Hindlimb muscle (tissue), 1 donor: Measurements from ENCODE around the gene MPV17L2. TPM values are rescaled to one million over a fixed set of nuclear protein-coding genes. Genes with fewer than 3 reads are reported as not detected.

Experiments
- DNase-seq: peaks from one replicate; pipeline ENCODE4 v3.0.0-alpha.2; 2013
- polyA plus RNA-seq: library from polyadenylated mRNA; unstranded; fragments of 120-200 nt; gene quantifications from one replicate; pipeline ENCODE4 v1.2.1, GENCODE V29; 2013; ENCODE audit not compliant: insufficient read length

The MPV17L2 gene
- polyA plus RNA-seq, 1 donor: 6.5 TPM

- DNase-seq: no peak
Observed at GRCh38 chr19:18218600-18218999, 25.6 kb downstream of the MPV17L2 start.

GRCh38 chr19:18219911-18220631 is 27.1 kb downstream of the MPV17L2 start:
- DNase-seq: no peak

DNA sequence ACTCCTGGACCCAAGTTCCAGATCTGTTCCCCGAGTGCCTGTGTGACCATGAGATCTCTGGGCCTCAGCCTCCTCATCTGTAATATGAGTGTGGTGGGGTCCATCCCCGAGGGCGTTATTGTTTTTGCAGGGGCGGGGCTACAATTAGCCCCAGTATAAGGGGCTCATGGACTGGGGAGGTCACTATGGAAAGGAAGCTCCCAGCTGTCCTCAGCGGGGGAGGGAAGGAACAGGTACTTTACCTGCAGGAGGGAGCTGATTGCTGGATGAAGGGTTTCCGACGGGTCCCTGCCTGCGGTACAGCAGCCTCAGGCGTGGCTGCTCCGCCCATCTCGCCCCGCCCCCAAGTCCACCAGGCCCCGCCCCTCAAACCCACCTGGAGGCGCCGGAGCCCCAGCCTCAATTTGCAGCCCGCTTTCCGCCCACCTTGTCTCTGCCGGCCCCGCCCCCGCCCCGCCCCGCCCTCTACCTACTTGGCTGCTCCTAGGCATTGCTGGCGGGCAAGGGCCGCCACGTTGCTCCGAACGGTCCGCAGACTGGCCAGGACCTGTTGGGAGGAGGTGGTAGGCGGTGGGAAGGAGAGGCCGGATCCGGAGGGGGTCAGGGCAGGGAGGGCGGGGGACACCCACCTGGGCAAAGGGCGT is 27.7 kb downstream of the MPV17L2 start:
- no peak for DNase-seq

DNA sequence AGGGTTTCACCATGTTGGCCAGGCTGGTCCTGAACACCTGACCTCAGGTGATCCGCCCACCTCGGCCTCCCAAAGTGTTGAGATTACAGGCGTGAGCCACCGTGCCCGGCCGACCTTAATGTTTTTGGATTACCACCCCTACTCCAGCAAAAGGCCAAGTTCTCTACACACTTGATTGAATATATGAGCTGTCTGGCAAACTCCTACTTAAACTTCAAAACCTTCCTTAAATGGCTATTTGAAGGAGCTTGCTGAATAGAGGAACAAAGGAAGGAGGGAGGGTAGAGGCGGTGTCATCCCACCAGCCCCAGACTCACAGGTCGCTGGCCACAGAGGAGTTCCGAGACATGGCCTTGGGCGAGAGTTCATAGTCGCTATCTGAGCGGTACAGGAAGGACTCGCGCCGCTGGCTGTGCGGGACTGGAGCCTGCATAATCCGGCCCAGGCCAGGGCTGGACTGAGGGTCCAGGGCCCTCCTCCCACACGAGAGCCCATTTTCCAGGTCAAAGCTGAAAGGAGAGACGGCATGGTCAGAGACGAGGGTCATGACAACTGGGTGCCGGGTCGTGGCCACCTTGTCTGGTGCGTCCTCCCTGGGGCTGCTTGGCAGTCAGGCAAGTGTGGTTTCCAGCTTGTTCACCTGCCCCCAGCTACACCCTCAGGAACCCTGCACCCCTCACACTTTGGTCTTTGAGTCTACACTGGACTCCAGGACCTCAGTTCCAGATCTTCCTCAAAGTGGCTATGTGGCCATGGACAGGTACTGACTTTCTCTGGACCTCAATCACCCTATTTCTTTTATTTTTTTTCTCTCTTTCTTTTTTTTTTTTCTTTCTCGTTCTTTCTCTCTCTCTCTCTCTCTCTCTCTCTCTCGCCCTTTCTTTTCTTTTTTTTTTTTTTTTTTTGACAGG is 29.1 kb downstream of the MPV17L2 start:
- DNase-seq: no peak

GRCh38 chr19:18223860-18224524 is 31.0 kb downstream of the MPV17L2 start:
- no peak for DNase-seq

GRCh38 chr19:18224525-18225354 is 31.7 kb downstream of the MPV17L2 start:
- DNase-seq: peak; percentile 96

- no peak for DNase-seq
Observed at GRCh38 chr19:18225355-18225701, 32.3 kb downstream of the MPV17L2 start.

DNA sequence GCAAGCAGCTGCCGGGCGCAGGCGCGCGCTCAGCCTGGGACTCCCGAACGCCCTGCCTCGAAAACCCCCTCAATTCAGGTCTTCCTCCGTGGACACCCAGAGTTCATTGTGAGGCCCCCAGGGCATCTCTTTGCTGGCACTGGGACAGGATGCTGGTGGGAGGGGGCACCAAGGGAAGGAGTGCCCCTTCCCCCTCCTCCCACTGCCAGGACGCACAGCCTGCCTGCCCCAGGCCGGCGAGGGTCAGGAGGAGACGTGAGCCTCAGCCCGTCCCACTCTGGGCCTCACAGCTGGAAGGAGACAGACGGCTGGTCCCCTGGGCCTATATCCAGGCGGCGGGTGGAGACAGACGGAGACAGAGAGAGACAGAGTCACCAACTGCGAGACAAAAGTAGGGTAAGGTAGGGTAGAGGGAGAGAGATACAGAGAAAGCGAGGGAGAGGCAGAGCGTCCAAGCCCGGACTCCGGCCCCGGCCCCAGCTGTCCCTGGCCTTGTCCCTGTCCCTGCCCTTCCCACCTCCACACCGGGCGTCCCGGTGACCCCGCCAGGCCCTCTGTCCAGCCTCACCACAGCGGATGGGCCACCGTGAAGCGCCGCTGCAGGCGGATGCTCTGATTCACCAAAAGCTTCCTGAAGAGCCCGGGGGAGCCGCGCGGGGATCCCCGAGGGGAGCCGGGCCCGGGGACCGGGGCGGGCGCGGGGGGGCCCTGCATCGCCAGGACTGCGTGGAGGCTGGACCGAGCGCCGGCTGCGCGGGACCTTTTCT is 32.9 kb downstream of the MPV17L2 start, which contains the start of gene PDE4C:
TSS of gene PDE4C (minus strand) at position 737 of the 767 bp plus-strand sequence. CDS start at position 714, 23 bp downstream.
- no peak for DNase-seq

GRCh38 chr19:18226956-18227780 is 34.1 kb downstream of the MPV17L2 start:
- no peak for DNase-seq

GRCh38 chr19:18227781-18228271 is 34.8 kb downstream of the MPV17L2 start:
- DNase-seq: no peak

- no peak for DNase-seq
Observed at GRCh38 chr19:18229474-18229873, 36.5 kb downstream of the MPV17L2 start.

DNA sequence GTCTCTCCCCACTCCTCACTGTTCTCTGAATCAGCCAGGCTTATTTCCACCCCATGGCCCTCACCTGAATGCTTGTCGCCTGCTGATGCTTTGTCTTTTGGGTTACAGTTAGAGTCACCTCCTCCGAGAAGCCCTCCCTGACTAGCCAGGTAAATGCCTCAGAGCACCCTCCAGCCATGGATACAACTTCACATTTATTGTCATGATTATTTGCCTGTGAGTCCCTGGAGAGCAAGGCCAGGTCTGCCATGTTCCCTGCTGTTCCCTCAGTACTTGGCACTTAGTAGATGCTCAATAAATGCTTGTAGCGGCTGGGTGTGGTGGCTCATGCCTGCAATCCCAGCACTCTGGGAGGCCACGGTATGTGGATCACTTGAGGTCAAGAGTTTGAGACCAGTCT is 36.9 kb downstream of the MPV17L2 start:
- no peak for DNase-seq

DNA sequence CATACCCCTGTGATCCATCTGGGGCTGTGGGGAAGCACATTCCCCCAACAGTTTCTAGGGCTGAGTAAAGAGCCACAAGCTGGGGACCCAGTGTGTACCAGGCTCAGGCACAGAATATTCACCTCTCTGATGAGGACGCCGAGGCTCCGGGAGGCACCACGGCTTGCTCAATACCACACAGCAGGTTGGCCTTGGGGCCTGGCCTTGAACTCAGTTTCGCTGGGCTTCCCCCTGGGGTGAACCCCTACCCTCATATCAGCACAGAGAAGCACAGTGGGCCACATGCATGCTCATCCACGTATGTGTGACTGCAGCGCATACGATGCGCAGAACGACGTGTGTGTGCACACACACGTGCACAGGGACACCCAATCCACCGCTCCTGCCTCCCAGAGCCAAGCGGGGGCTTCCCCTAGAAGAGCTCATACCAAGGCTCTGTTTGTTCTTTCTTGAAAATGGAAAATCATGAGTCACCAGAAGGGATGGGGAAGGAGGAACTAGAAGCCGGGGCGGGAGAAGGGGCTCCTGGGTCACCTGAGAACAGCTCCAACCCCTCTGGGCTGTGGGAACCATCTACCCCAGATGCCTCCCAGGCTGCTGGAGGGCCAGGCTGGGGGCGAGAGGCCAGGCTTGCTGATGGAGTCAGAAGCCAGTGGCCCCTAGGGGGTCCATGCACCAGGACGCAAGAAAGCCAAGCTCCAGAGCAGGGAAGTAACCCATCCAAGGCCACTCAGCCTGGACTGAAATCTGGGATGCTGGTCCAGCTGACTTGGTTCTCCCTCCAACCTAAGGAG is 38.1 kb downstream of the MPV17L2 start:
- DNase-seq: no peak

DNA sequence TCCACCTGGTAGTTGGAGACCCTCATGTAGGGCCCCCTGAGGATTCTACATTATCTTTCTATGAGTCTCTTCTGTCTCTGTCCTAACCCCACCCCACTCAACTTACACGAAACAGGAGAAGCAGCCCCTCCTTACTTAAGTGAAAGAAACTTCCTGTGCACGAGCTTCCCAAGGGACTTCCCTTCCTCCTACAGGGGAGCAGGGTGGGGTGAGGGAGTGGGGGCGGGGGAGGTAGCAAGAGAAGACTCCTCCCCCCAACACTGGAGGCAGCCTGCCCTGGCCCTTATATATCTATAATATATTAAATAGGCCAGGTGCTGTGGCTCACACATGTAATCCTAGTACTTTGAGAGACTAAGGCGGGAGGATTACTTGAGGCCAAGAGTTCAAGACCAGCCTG is 38.8 kb downstream of the MPV17L2 start:
- no peak for DNase-seq

DNA sequence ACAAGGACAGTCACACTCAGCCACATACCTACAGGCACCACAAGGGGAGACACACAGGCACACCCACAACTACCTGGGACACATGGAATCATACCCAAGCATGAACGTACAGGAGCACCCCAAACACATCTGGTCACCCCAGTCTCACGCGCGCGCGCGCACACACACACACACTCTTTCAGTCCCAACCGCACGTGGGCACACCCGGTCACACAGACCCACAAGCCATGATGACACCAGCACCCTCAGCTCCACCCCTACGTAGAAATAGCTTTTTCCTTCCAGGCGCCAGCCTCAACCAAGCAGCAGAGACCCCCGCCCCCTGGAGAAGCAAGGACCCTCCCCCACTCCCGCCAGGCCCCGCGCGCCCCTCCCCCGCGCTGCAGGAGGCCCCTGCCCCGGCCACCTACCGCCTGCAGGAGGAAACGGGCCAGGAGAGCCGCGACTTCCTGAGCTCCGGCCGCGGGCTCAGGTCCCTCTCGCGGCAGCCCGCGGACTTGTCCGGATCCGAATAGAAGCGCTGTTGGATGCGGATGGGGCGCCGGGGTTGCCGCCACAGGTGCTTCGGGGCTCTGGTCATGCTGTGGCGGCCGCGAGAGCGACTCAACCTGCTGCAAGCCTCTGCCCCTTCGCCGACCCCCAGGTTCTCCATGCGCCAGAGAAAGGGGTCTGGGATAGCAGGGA is 39.7 kb downstream of the MPV17L2 start:
- no peak for DNase-seq

DNA sequence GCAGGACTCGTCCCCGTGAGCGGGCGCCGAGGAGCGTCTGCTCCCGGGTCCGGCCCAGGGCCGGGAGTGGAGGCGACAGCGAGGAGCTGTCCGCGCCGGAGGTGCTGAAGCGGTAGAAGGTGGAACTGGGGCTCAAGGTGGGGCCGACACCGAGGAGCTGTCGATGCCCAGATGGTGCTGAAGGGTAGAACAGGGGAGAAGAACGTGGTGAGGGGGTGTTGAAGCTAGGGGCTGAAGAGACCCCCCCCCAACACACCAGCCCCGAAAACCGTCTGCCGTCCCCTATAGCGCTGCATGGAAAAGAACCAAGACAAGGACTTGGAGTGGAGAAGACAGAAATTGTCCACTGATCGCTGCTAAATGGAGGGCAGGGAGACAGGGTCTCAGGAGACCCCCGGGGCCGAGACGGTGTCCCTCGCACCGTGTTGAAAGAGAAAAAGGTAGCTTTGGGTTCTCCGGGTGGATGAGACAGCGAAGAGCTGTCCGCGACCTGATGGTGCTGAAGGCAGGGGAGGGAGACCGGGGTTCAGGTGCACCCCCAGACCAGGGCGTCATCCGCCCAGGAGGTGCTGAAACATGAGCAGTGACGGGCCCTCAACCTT is 40.3 kb downstream of the MPV17L2 start:
- DNase-seq: peak; percentile 45

- no peak for DNase-seq
Observed at GRCh38 chr19:18234194-18234593, 41.2 kb downstream of the MPV17L2 start.

- no peak for DNase-seq
Observed at GRCh38 chr19:18239303-18239702, 46.3 kb downstream of the MPV17L2 start.
